Activated CD4-positive, alpha-beta T cell treated with anti-CD3 and anti-CD28 coated beads, Interleukin-2, amount 10 ng/mL, durations not matched to agents 24 days and 14 days (primary cell): ENCODE results near the gene ZNF697. TPM values are rescaled to one million over a fixed set of nuclear protein-coding genes. Genes with fewer than 3 reads are reported as not detected.
"Not testable (repeated sequence)": the region's sequence is repeated elsewhere in the genome, so short reads cannot be mapped to it uniquely, and the experiment has no call there.

Experiments used
- DNase-seq: peaks from one replicate; pipeline ENCODE4 v3.0.0; 2022
- H3K27ac Mint-ChIP-seq: one replicate; pipeline ENCODE4 v1.8.0; 2022; ENCODE audit warnings: mild to moderate bottlenecking, mixed read lengths
- H3K27me3 Mint-ChIP-seq: one replicate; pipeline ENCODE4 v1.8.0; 2022; ENCODE audit warnings: mixed read lengths
- H3K36me3 Mint-ChIP-seq: one replicate; pipeline ENCODE4 v1.8.0; 2022; ENCODE audit warnings: low read depth, mild to moderate bottlenecking, mixed read lengths
- H3K4me1 Mint-ChIP-seq: one replicate; pipeline ENCODE4 v1.8.0; 2021; ENCODE audit warnings: mixed read lengths
- H3K4me3 Mint-ChIP-seq: one replicate; pipeline ENCODE4 v1.8.0; 2022; ENCODE audit warnings: mild to moderate bottlenecking, moderate library complexity, mixed read lengths
- H3K9me3 Mint-ChIP-seq: one replicate; pipeline ENCODE4 v1.8.0; 2021; ENCODE audit warnings: mixed read lengths
- intact Hi-C: fragments of 100-400 bp; cut with micrococcal nuclease; formaldehyde crosslinking; loops from one replicate; pipeline ENCODE4 v1.15.1; 2023
- total RNA-seq: library from RNA; stranded (reverse); gene quantifications from 2 replicates; pipeline ENCODE4 v1.2.3, GENCODE V29; 2022

Gene ZNF697
- 4.5 and 4.8 TPM in 2 replicates for total RNA-seq

DNA sequence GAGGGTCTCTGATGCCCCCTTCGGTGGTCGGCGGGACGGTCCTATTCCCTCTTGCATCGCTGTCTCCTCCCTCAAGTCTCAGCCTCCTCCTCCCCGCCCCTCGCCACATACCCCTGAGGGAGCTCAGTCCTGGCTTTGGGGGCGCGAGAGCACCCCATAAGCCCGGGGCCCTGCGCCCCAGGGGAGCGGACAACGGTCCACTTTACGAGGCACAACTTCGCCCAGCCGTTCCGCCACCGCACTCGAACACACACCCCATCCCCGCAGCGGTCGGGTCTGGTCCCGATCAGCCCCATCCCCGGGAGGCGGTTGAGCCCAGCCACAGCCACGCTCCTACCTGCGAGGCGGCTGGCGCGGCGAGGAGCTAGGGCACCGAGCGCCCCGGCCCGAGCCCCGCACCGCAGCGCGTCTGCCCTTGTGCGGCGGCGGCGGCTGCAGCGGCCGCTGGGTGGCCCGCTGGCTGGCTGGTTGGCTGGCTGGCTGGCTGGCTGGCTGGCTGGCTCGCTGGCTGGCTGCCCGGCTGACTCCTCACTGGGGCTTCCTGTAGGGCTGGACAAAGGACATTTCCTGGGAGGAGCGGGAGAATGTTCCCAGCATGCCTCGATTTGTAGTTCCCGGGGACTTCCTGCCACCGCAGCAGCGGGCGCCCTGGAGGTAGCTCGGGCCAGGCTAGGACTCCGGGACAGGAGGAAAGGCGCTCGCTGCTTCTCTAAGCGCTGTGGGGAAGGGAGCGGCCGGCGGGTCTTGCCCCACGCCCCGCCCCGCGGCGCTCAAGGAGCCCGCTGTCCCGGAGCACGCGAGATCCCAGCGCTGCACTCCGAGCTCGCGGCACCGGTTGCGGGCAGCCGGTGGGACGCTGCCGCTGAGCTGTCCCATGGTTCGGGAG, at the start of gene ZNF697:
Gene ZNF697, minus strand, starts transcription at position 533 of the 886 bp plus-strand sequence. CDS start 22,166 bp downstream, outside the sequence.
- intact Hi-C loops = loop anchor here (1.0 to 5.0 kb wide), 3 partner anchors 8 to 1511 kb away; no protein-coding TSS in a partner anchor
- peak within 1 kb of the TSS; percentile 88 for H3K4me3 Mint-ChIP-seq
- H3K36me3 Mint-ChIP-seq = no peaks in the 10 kb centered on the region

DNA sequence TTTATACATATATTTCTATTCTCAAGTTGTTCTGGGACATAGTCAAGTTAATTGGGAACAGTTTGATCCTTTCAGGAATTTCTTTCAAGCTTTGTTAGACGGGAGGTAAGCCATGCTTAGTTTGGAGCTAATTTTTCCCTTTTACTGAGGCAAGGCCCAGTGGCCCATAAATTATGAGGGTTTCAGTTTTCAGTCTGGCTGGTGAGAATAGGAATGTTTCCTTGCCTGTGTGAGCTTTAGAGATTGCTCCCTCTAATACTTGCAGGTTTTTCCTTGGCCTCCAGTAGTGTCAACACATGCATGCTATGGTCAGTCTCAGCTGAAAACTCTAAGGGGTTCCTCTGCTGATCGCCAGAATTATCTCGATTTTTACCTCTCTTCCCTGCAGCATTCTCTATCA, 49.5 kb upstream of the ZNF697 start:
- intact Hi-C loops = no loop called here
- Mint-ChIP-seq H3K4me3 (no peak overlapping the region), H3K4me1 (no peaks in the 10 kb centered on the region), H3K36me3 (no peaks in the 10 kb centered on the region), H3K9me3 (peaks cover 28% of the 10 kb centered on the region), H3K27me3 (peaks cover 38% of the 10 kb centered on the region), H3K27ac (no peak overlapping the region)
- no peak for DNase-seq

More for the DNA sequence above, at the start of gene ZNF697:
- peak; percentile 81 for DNase-seq
- Mint-ChIP-seq H3K27ac (peak within 1 kb of the TSS; percentile 58), H3K27me3 (peaks cover 81% of the 10 kb centered on the region), H3K9me3 (peaks cover 15% of the 10 kb centered on the region), H3K4me1 (peaks cover 29% of the 10 kb centered on the region)

DNA sequence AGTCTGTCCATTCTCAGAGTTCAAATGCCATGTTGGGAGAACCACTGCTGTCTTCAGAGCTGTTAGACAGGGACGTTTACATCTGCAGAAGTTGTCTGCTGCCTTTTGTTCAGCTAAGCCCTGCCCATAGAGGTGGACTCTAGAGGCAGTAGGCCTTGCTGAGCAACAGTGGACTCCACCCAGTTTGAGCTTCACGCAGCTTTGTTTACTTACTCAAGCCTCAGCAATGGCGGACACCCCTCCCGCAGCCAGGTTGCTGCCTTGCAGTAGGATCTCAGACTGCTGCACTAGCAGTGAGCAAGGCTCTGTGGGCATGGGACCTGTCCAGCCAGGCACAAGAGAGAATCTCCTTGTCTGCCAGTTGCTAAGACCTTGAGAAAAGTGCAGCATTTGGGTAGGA, 48.8 kb upstream of the ZNF697 start:
- Mint-ChIP-seq H3K9me3 (peaks cover 26% of the 10 kb centered on the region), H3K27me3 (peaks cover 39% of the 10 kb centered on the region)
- H3K27ac Mint-ChIP-seq, intact Hi-C loops, DNase-seq, H3K4me3 Mint-ChIP-seq, H3K36me3 Mint-ChIP-seq, H3K4me1 Mint-ChIP-seq: not testable (repeated sequence)

DNA sequence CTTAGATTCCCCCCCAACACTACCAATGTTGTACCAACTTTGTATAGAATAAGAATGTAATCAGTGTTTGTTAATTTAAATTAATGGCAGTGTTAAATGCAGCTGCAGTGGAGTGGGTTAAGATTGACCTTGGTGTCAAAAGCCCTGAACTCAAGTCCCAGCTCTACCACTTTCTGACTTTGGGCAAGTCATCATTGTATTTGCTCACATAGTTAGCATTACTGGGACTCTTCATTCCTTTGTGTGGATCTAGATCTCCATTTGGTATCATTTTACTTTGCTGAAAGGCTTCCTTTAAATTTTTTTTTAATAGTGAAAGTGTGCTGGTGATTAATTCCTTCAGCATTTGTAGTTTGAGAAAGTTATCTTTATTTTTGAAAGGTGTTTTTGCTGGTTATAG, 41.4 kb upstream of the ZNF697 start:
- H3K4me1 Mint-ChIP-seq = no peaks in the 10 kb centered on the region
- intact Hi-C loops = no loop called here
- H3K9me3 Mint-ChIP-seq = peaks cover 4% of the 10 kb centered on the region
- peaks cover 53% of the 10 kb centered on the region for H3K27me3 Mint-ChIP-seq
- DNase-seq = no peak
- no peaks in the 10 kb centered on the region for H3K36me3 Mint-ChIP-seq
- no peak overlapping the region for H3K27ac Mint-ChIP-seq
- no peak overlapping the region for H3K4me3 Mint-ChIP-seq

DNA sequence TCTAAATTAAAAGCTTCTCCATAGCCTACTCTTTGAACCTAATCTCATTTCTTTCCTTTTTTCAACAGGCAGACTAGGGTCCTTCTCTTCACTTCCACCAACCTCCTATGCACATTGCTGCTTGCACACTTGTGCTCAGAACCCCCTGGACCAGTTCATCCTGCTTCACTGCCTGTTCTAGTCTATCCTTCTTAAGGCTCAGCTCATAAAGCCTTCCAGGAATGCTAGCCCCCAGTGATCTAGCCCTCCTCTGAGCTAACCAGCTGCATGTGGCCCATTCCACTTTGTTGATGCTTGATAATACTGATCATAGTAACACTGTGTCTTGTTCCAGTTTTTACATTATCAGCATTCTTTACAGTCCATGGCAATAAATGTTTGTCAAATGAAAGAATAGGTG, 40.7 kb upstream of the ZNF697 start:
- Mint-ChIP-seq H3K27me3 (peaks cover 53% of the 10 kb centered on the region), H3K4me1 (no peaks in the 10 kb centered on the region), H3K27ac (no peak overlapping the region), H3K9me3 (no peaks in the 10 kb centered on the region), H3K4me3 (no peak overlapping the region), H3K36me3 (no peaks in the 10 kb centered on the region)
- DNase-seq = no peak
- intact Hi-C loops = no loop called here

DNA sequence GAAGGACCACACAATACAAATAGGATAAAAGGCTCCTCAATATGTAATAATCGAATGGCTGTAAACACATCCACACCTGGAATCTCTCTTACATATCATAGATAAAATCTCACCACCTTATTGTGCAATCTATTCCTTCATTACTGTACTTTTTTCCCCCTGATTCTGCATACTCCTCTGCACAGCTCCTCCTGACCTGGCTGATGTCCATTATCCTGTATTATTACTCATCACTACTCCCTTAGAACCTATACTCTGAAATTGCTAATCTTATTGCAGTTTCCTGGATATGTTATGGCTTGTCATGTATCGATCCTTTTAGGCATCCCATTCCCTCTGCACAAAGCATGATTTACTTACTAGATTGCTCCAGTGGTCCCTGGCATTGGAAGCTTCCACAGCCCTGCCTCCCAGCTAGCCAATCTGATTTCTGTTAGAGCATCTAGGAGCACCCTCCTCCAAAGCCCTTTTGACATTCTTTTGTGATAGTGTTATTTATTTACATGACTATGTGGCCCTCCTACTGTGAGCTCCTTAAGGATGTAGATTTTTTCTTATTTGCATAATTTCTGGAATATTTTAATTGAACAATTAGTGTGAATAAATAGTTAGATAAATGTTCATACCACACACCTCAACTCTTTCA, 39.5 kb upstream of the ZNF697 start:
- peaks cover 51% of the 10 kb centered on the region for H3K27me3 Mint-ChIP-seq
- no peak overlapping the region for H3K4me3 Mint-ChIP-seq
- no peaks in the 10 kb centered on the region for H3K36me3 Mint-ChIP-seq
- DNase-seq = no peak
- H3K9me3 Mint-ChIP-seq = no peaks in the 10 kb centered on the region
- H3K4me1 Mint-ChIP-seq = no peaks in the 10 kb centered on the region
- H3K27ac Mint-ChIP-seq = no peak overlapping the region
- intact Hi-C loops = no loop called here

DNA sequence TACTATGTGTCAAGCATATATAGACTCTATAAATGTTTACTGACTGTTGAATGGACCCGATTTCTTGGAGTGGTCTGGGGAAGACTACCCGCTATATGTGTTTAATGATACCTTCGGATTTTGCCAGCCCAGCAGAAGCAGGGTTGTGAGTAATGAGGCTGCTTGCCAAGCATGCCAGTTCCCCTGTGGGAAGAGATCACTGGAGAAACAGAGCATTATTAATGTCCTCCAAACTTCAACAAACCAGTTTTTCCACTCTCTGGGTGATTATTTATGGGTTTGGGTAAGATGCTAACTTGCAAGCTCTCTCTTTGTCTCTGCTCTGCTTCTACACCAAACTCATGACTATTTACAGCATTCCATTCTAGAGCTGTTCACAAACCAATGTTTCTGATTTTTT, 38.6 kb upstream of the ZNF697 start:
- Mint-ChIP-seq H3K36me3 (no peaks in the 10 kb centered on the region), H3K4me1 (no peaks in the 10 kb centered on the region), H3K27me3 (peaks cover 55% of the 10 kb centered on the region), H3K4me3 (no peak overlapping the region), H3K27ac (no peak overlapping the region), H3K9me3 (no peaks in the 10 kb centered on the region)
- no peak for DNase-seq
- intact Hi-C loops = no loop called here

DNA sequence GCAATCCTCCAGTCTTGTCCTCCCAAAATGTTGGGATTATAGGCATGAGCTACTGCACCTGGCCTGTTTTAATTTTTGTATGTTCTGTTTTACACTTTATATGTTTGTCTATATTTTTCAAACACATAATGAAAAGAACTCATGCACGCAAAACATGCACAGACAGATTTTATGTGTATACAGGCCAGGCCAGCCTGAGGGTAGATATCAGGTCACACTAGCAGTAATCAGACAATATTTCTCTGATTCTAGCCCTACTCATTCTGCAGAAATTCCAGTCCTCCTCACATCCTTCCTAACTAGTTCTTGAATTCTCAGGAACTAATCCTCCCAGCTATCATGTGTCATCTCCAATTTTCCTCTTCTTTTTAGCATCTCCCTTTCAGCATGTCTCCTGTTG, 35.8 kb upstream of the ZNF697 start:
- no peaks in the 10 kb centered on the region for H3K4me1 Mint-ChIP-seq

DNA sequence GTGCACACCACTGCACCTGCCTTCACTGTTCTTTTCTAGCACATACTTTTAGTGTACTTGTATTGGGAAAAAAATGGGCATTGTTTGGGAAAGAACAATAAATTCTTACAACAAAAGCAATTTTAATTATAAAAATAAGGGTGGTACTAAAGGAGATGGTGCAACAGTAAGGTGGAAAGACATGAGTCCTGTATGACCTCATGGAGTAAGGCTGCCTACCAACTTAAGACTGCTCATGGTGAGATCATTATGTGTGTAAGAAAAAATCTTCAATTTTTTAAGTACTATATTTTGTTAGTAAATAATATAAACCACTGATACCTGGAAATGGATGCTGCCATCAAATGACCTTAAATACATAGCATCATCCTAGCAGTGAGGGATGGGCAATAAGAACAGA, 34.1 kb upstream of the ZNF697 start:
- H3K4me1 Mint-ChIP-seq = no peaks in the 10 kb centered on the region
- intact Hi-C loops = no loop called here
- peaks cover 45% of the 10 kb centered on the region for H3K27me3 Mint-ChIP-seq

More for the DNA sequence above, 35.8 kb upstream of the ZNF697 start:
- Mint-ChIP-seq H3K9me3 (no peaks in the 10 kb centered on the region), H3K27me3 (peaks cover 52% of the 10 kb centered on the region), H3K4me3 (no peak overlapping the region), H3K36me3 (no peaks in the 10 kb centered on the region), H3K27ac (no peak overlapping the region)
- no peak for DNase-seq
- intact Hi-C loops = no loop called here

DNA sequence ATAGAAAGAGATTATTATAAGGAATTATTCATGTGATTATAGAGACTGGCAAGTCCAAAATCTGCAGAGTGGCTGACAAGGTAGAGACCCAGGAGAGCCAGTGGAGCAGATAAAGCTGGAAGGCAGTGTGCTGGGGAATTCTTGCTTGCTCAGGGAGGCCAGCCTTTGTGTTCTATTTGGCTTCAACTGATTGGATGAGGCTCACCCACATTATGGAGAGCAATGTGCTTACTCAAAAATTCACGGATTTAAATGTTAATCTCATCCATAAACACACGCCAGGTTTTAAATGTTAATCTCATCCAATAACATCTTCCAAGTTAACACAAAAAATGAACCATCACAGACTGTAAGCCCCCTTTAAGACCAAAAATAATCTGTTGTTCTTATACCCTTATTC, 33.5 kb upstream of the ZNF697 start:
- Mint-ChIP-seq H3K9me3 (no peaks in the 10 kb centered on the region), H3K4me1 (no peaks in the 10 kb centered on the region), H3K36me3 (no peaks in the 10 kb centered on the region), H3K4me3 (no peak overlapping the region), H3K27me3 (peaks cover 40% of the 10 kb centered on the region), H3K27ac (no peak overlapping the region)
- DNase-seq = no peak
- intact Hi-C loops = no loop called here

More for the DNA sequence above, 34.1 kb upstream of the ZNF697 start:
- H3K9me3 Mint-ChIP-seq = no peaks in the 10 kb centered on the region
- no peak overlapping the region for H3K27ac Mint-ChIP-seq
- H3K4me3 Mint-ChIP-seq = no peak overlapping the region
- no peak for DNase-seq
- H3K36me3 Mint-ChIP-seq = no peaks in the 10 kb centered on the region

DNA sequence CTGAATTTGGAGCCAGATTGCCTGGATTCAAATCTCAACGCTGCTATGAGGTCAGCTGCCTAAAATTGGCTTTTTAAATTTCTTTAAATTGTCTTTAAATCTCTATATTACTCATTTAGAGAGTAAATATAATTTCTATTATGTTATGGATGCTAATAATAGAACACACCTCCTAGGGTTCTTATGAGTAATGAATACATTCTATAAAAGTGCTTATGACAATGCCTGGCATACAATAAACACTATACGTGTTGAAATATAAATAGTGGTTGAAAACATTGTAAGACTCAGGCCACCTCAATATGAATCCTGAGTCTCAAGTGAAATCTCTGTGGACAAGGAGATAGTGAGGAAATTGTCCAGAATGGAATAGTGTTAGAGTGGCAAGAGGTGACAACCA, 32.7 kb upstream of the ZNF697 start:
- H3K4me3 Mint-ChIP-seq = no peak overlapping the region
- DNase-seq = no peak
- intact Hi-C loops = no loop called here
- no peaks in the 10 kb centered on the region for H3K4me1 Mint-ChIP-seq
- H3K27me3 Mint-ChIP-seq = peaks cover 33% of the 10 kb centered on the region
- no peak overlapping the region for H3K27ac Mint-ChIP-seq
- H3K9me3 Mint-ChIP-seq = no peaks in the 10 kb centered on the region
- H3K36me3 Mint-ChIP-seq = no peaks in the 10 kb centered on the region

DNA sequence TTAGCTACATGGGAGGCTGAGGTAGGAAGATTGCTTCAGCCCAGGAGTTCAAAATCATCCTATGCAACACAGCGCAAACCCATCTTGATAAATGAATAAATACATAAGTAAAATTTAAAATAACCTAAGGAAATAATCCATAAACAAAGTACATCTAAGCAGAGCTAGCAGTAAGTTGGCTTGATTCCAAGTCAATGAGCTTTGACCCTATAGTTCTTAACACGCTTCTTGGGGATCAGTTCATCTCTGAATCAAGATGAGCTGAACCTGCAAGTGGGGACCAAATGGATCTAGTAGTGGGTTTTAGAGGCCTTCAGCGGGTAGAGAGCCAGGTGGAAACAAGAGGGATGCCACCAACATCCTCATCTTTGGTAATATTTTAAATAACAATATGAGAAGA, 32.1 kb upstream of the ZNF697 start:
- no peaks in the 10 kb centered on the region for H3K36me3 Mint-ChIP-seq
- H3K9me3 Mint-ChIP-seq = no peaks in the 10 kb centered on the region
- no peak overlapping the region for H3K4me3 Mint-ChIP-seq
- intact Hi-C loops = no loop called here
- H3K27me3 Mint-ChIP-seq = peaks cover 30% of the 10 kb centered on the region
- DNase-seq = no peak
- no peak overlapping the region for H3K27ac Mint-ChIP-seq
- H3K4me1 Mint-ChIP-seq = no peaks in the 10 kb centered on the region

DNA sequence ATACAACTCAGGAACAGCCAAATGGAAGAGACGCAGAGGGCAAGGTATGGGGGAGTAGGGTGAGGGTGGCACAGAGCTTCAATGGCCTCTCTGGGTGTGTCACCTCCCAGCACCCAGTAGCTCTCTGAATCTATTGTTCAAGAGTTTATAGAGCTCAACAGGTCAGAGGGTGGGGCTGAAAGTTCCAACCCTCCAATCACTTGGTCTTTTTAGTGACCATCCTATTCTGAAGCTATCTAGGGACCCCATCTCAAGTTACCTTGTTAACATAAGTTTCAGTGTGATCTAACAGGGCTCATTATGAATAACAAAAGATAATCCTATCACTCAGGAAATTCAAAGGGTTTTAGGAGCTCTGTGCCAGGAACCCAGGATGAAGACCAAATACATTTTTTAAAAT, 31.2 kb upstream of the ZNF697 start:
- DNase-seq = no peak
- Mint-ChIP-seq H3K27me3 (peaks cover 28% of the 10 kb centered on the region), H3K9me3 (no peaks in the 10 kb centered on the region), H3K4me1 (no peaks in the 10 kb centered on the region), H3K27ac (no peak overlapping the region), H3K36me3 (no peaks in the 10 kb centered on the region), H3K4me3 (no peak overlapping the region)
- intact Hi-C loops = no loop called here

DNA sequence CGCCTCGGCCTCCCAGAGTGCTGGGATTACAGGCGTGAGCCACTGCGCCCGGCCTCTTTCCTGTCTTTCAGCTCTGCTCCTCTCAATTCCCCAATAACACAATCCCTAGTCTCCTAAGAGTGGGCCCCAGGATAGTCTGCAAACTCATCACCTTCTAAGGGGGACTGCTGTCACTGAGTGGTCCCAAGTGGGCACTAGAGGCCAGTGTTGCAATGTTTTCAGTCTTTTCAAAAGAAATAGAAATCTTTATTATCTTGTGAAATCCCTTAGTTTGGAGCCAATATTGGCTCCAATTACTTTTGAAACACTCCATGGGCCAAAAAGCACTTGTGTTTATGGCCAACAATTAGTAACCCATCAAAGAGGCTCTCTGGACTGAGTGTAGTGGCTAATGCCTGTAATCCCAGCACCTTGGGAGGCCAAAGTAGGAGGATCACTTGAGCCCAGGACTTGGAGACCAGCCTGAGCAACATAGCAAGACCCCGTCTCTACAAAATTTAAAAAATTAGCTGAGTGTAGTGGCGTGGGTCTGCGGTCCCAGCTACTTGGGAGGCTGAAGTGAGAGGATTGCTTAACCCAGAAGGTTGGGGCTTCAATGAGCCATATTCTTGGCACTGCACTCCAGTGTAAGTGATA, 28.6 kb upstream of the ZNF697 start:
- DNase-seq = no peak
- no peaks in the 10 kb centered on the region for H3K9me3 Mint-ChIP-seq
- H3K36me3 Mint-ChIP-seq = no peaks in the 10 kb centered on the region
- intact Hi-C loops = no loop called here
- no peaks in the 10 kb centered on the region for H3K4me1 Mint-ChIP-seq
- peaks cover 29% of the 10 kb centered on the region for H3K27me3 Mint-ChIP-seq
- H3K4me3 Mint-ChIP-seq = no peak overlapping the region
- no peak overlapping the region for H3K27ac Mint-ChIP-seq
